SJSA1 (cell line): ENCODE measurements around the gene OSBPL10. TPM values are rescaled to one million over a fixed set of nuclear protein-coding genes. Genes with fewer than 3 reads are reported as not detected.
A peak's percentile ranks its signal among the peaks of the same experiment; 100 is the strongest.
"Not testable (repeated sequence)": the region's sequence is repeated elsewhere in the genome, so short reads cannot be mapped to it uniquely, and the experiment has no call there.

Experiments used
- DNase-seq, 2 experiments: peaks; one replicate each; pipeline ENCODE4 v3.0.0-alpha.2; 2015 to 2020; ENCODE audit warnings: low spot score in 2 of 2, low read depth in 1 of 2
- H3K27ac ChIP-seq: fragments of 250-450 bp; sonication (Bioruptor Pico); 2 replicates; pipeline ENCODE4 v1.5.1; 2020; ENCODE audit warnings: mild to moderate bottlenecking, moderate library complexity
- H3K27me3 ChIP-seq: fragments of 250-450 bp; sonication (Bioruptor Pico); replicated peaks from 2 replicates; pipeline ENCODE4 v1.5.1; 2020; ENCODE audit warnings: mild to moderate bottlenecking, moderate library complexity
- H3K36me3 ChIP-seq: fragments of 250-450 bp; sonication (Bioruptor Pico); 2 replicates; pipeline ENCODE4 v1.5.1; 2020; ENCODE audit warnings: mild to moderate bottlenecking
- H3K4me1 ChIP-seq: fragments of 250-450 bp; sonication (Bioruptor Pico); replicated peaks from 2 replicates; pipeline ENCODE4 v1.6.1; 2021; ENCODE audit warnings: mild to moderate bottlenecking
- H3K4me3 ChIP-seq: fragments of 250-450 bp; sonication (Bioruptor Pico); 2 replicates; pipeline ENCODE4 v1.5.1; 2020; ENCODE audit warnings: mild to moderate bottlenecking
- H3K9me3 ChIP-seq: fragments of 250-450 bp; sonication (Bioruptor Pico); replicated peaks from 2 replicates; pipeline ENCODE4 v1.5.1; 2020; ENCODE audit warnings: mild to moderate bottlenecking
- total RNA-seq: library from RNA; depleted of rRNA; stranded (reverse); fragments of >200 nt; shearing (Covaris generic); gene quantifications from 2 replicates; pipeline ENCODE4 v1.2.3, GENCODE V29; 2014

The OSBPL10 gene
- total RNA-seq, 1 experiment from 2014 or later = 6.9 TPM

GRCh38 chr3:31707286-31707685 lies 273.8 kb downstream of the OSBPL10 start:
- Histone ChIP-seq H3K27ac (no peak overlapping the region), H3K27me3 (no peaks in the 10 kb centered on the region), H3K9me3 (no peaks in the 10 kb centered on the region), H3K4me3 (no peak overlapping the region), H3K4me1 (0 out of 2 replicates have a peak, but pooled peaks cover 6% of the 10 kb centered on the region), H3K36me3 (no peaks in the 10 kb centered on the region)
- no peak for DNase-seq

GRCh38 chr3:31705736-31706135 lies 275.3 kb downstream of the OSBPL10 start:
- DNase-seq = no peak
- Histone ChIP-seq H3K4me3 (no peak overlapping the region), H3K36me3 (0 out of 2 replicates have a peak, but pooled peaks cover 2% of the 10 kb centered on the region), H3K4me1 (0 out of 2 replicates have a peak, but pooled peaks cover 6% of the 10 kb centered on the region), H3K27me3 (no peaks in the 10 kb centered on the region), H3K9me3 (no peaks in the 10 kb centered on the region), H3K27ac (no peak overlapping the region)

- H3K27ac ChIP-seq = no peak overlapping the region
Observed at GRCh38 chr3:31704591-31705179, 276.4 kb downstream of the OSBPL10 start.

GRCh38 chr3:31704156-31704555 lies 276.9 kb downstream of the OSBPL10 start:
- Histone ChIP-seq H3K4me3 (no peak overlapping the region), H3K4me1 (0 out of 2 replicates have a peak, but pooled peaks cover 6% of the 10 kb centered on the region), H3K9me3 (no peaks in the 10 kb centered on the region), H3K27me3 (no peaks in the 10 kb centered on the region), H3K27ac (no peak overlapping the region), H3K36me3 (0 out of 2 replicates have a peak, but pooled peaks cover 2% of the 10 kb centered on the region)
- DNase-seq = no peak

More at GRCh38 chr3:31704591-31705179, 276.4 kb downstream of the OSBPL10 start:
- Histone ChIP-seq H3K9me3 (no peaks in the 10 kb centered on the region), H3K4me1 (0 out of 2 replicates have a peak, but pooled peaks cover 6% of the 10 kb centered on the region), H3K27me3 (no peaks in the 10 kb centered on the region), H3K4me3 (no peak overlapping the region), H3K36me3 (0 out of 2 replicates have a peak, but pooled peaks cover 2% of the 10 kb centered on the region)
- peak in 1 of 2 experiments; percentile 14 for DNase-seq

- 0 out of 2 replicates have a peak, but pooled peaks cover 6% of the 10 kb centered on the region for H3K4me1 ChIP-seq
- no peak overlapping the region for H3K4me3 ChIP-seq
- 0 out of 2 replicates have a peak, but pooled peaks cover 2% of the 10 kb centered on the region for H3K36me3 ChIP-seq
- no peak for DNase-seq
- no peak overlapping the region for H3K27ac ChIP-seq
- no peaks in the 10 kb centered on the region for H3K27me3 ChIP-seq
- no peaks in the 10 kb centered on the region for H3K9me3 ChIP-seq
Observed at GRCh38 chr3:31701286-31701685, 279.8 kb downstream of the OSBPL10 start.

GRCh38 chr3:31699309-31699953 lies 281.6 kb downstream of the OSBPL10 start:
- DNase-seq = no peak
- no peaks in the 10 kb centered on the region for H3K4me1 ChIP-seq
- H3K27me3 ChIP-seq = no peaks in the 10 kb centered on the region
- no peak overlapping the region for H3K27ac ChIP-seq
- no peaks in the 10 kb centered on the region for H3K9me3 ChIP-seq
- 0 out of 2 replicates have a peak, but pooled peaks cover 2% of the 10 kb centered on the region for H3K36me3 ChIP-seq
- H3K4me3 ChIP-seq = no peak overlapping the region

GRCh38 chr3:31696815-31697548 lies 284.1 kb downstream of the OSBPL10 start:
- no peaks in the 10 kb centered on the region for H3K9me3 ChIP-seq
- no peak overlapping the region for H3K4me3 ChIP-seq
- 0 out of 2 replicates have a peak, but pooled peaks cover 2% of the 10 kb centered on the region for H3K36me3 ChIP-seq
- no peak overlapping the region for H3K27ac ChIP-seq
- no peak for DNase-seq
- H3K4me1 ChIP-seq = no peaks in the 10 kb centered on the region
- H3K27me3 ChIP-seq = no peaks in the 10 kb centered on the region

GRCh38 chr3:31696009-31696297 lies 285.1 kb downstream of the OSBPL10 start:
- no peaks in the 10 kb centered on the region for H3K27me3 ChIP-seq
- H3K4me3 ChIP-seq = no peak overlapping the region
- no peaks in the 10 kb centered on the region for H3K36me3 ChIP-seq
- no peak for DNase-seq
- H3K27ac ChIP-seq = no peak overlapping the region
- H3K9me3 ChIP-seq = no peaks in the 10 kb centered on the region
- no peaks in the 10 kb centered on the region for H3K4me1 ChIP-seq

- Histone ChIP-seq H3K27ac (no peak overlapping the region), H3K9me3 (no peaks in the 10 kb centered on the region), H3K27me3 (no peaks in the 10 kb centered on the region), H3K4me1 (no peaks in the 10 kb centered on the region), H3K36me3 (no peaks in the 10 kb centered on the region), H3K4me3 (no peak overlapping the region)
- no peak for DNase-seq
Observed at GRCh38 chr3:31695280-31696008, 285.6 kb downstream of the OSBPL10 start.

- Histone ChIP-seq H3K27ac (no peak overlapping the region), H3K4me3 (no peak overlapping the region), H3K9me3 (no peaks in the 10 kb centered on the region), H3K27me3 (no peaks in the 10 kb centered on the region), H3K36me3 (no peaks in the 10 kb centered on the region), H3K4me1 (no peaks in the 10 kb centered on the region)
- no peak for DNase-seq
Observed at GRCh38 chr3:31693346-31693745, 287.7 kb downstream of the OSBPL10 start.

- no peaks in the 10 kb centered on the region for H3K27me3 ChIP-seq
- no peaks in the 10 kb centered on the region for H3K36me3 ChIP-seq
- DNase-seq = no peak
- no peaks in the 10 kb centered on the region for H3K4me1 ChIP-seq
- H3K9me3 ChIP-seq = no peaks in the 10 kb centered on the region
- no peak overlapping the region for H3K27ac ChIP-seq
- no peak overlapping the region for H3K4me3 ChIP-seq
Observed at GRCh38 chr3:31692751-31693150, 288.3 kb downstream of the OSBPL10 start.

- H3K36me3 ChIP-seq = no peaks in the 10 kb centered on the region
- H3K4me1 ChIP-seq = no peaks in the 10 kb centered on the region
- no peak for DNase-seq
- H3K27me3 ChIP-seq = no peaks in the 10 kb centered on the region
- no peak overlapping the region for H3K27ac ChIP-seq
- no peak overlapping the region for H3K4me3 ChIP-seq
- no peaks in the 10 kb centered on the region for H3K9me3 ChIP-seq
Observed at GRCh38 chr3:31690771-31691170, 290.3 kb downstream of the OSBPL10 start.

- H3K27ac ChIP-seq, H3K9me3 ChIP-seq, DNase-seq, H3K4me3 ChIP-seq, H3K27me3 ChIP-seq, H3K36me3 ChIP-seq, H3K4me1 ChIP-seq: not testable (repeated sequence)
Observed at GRCh38 chr3:31689523-31689922, 291.5 kb downstream of the OSBPL10 start.
